C4-2B (cell line): ENCODE data around the gene CHD2.

Experiments used
- CTCF ChIP-seq: fragments of 450-650 bp; conservative IDR thresholded peaks from 2 replicates; pipeline ENCODE4 v1.5.1; 2017; ENCODE audit warnings: mild to moderate bottlenecking
- ZFX ChIP-seq: fragments of 450-650 bp; IDR thresholded peaks from 2 replicates; pipeline ENCODE4 v1.6.1; 2017

DNA sequence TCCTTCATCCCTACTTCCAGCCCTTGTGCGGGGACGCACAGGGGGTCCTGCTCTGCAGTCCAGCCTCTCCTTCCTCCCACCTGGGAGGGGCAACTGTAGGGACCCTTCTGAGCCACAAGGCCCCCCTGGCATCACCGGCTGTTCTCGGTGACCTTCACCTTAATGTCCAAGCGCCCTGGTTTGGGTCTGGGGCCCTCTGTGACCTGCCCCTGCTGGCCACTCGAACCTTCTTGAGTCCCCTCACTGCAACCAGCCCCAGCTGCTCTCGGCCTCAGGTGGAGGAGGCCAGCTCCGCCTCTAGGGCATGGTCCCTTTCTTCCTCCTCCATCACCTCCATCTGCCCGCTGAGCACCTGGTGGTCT lies 131.0 kb downstream of the CHD2 start:
- TF ChIP-seq CTCF (no peak), ZFX (no peak)
